ENCODE results near the gene PTPRT.

PTPRT gene

DNA sequence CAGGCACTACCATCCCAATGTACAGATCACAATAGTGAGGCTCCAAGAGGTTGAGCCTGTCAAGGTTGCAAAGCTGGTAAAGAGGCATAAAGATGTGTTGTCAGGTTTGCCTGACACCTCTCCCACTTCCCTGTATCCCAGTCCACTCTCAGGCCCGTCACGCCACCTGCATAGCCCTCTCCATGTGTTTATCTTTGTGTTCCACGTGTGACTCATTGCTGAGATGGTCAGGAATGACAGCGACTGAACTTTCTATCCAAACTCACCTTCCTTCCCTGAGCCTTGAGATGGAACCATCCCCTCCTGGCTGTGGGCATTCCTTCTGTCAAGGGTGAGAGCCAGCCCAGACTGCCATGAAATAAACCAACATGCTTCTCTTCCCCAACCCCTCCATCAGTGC lies 578.3 kb downstream of the PTPRT start:
- TF ChIP-seq, protein P1, sequence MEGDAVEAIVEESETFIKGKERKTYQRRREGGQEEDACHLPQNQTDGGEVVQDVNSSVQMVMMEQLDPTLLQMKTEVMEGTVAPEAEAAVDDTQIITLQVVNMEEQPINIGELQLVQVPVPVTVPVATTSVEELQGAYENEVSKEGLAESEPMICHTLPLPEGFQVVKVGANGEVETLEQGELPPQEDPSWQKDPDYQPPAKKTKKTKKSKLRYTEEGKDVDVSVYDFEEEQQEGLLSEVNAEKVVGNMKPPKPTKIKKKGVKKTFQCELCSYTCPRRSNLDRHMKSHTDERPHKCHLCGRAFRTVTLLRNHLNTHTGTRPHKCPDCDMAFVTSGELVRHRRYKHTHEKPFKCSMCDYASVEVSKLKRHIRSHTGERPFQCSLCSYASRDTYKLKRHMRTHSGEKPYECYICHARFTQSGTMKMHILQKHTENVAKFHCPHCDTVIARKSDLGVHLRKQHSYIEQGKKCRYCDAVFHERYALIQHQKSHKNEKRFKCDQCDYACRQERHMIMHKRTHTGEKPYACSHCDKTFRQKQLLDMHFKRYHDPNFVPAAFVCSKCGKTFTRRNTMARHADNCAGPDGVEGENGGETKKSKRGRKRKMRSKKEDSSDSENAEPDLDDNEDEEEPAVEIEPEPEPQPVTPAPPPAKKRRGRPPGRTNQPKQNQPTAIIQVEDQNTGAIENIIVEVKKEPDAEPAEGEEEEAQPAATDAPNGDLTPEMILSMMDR (conservative IDR thresholded peaks at IDR 0.05; ENCODE audit: control insufficient read depth, insufficient read depth, low read depth, low read length) = no peak
- DNase-seq (ENCODE audit: low read depth) = no peak
- H3K4me3 ChIP-seq (ENCODE audit: control insufficient read depth, low read depth, low read length) = no peak overlapping the region

GRCh38 chr20:42610070-42610469 lies 579.6 kb downstream of the PTPRT start:
- no peak for DNase-seq (ENCODE audit: low read depth)
- TF ChIP-seq, protein P1 (conservative IDR thresholded peaks at IDR 0.05; ENCODE audit: control insufficient read depth, insufficient read depth, low read depth, low read length) = no peak

DNA sequence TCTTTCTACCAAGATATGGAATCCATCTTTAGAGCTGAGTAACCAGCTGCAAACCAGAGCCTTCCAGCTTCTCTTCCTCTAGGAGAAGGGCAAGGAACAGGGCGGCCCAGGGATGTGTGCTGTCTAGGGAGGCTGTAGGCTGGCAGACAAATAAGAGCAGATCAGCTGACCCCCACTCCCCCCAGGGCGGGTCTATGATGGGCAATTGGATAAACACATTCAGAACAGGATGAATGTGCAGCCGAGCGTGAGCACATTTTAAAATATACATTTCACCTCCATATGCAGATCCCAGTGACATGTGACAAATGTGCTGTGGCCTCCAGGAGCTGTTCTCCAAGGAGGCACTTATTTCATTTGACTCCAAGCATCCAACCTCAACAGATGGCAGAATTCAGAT lies 580.1 kb downstream of the PTPRT start:
- no peak for DNase-seq (ENCODE audit: low read depth)

More at GRCh38 chr20:42610070-42610469, 579.6 kb downstream of the PTPRT start:
- H3K4me3 ChIP-seq (ENCODE audit: control insufficient read depth, low read depth, low read length) = no peak overlapping the region

GRCh38 chr20:42604998-42605956 lies 584.4 kb downstream of the PTPRT start:
- TF ChIP-seq, protein P1 (conservative IDR thresholded peaks at IDR 0.05; ENCODE audit: control insufficient read depth, insufficient read depth, low read depth, low read length) = no peak
- no peak overlapping the region for H3K4me3 ChIP-seq (ENCODE audit: control insufficient read depth, low read depth, low read length)
- no peak for DNase-seq (ENCODE audit: low read depth)

More for the DNA sequence above, 580.1 kb downstream of the PTPRT start:
- TF ChIP-seq, protein P1 (conservative IDR thresholded peaks at IDR 0.05; ENCODE audit: control insufficient read depth, insufficient read depth, low read depth, low read length) = no peak
- no peak overlapping the region for H3K4me3 ChIP-seq (ENCODE audit: control insufficient read depth, low read depth, low read length)

- no peak overlapping the region for H3K4me3 ChIP-seq (ENCODE audit: control insufficient read depth, low read depth, low read length)
- no peak for DNase-seq (ENCODE audit: low read depth)
- TF ChIP-seq, protein P1 (conservative IDR thresholded peaks at IDR 0.05; ENCODE audit: control insufficient read depth, insufficient read depth, low read depth, low read length) = no peak
Measured at GRCh38 chr20:42603655-42604054, 586.1 kb downstream of the PTPRT start.

- TF ChIP-seq, protein P1 (conservative IDR thresholded peaks at IDR 0.05; ENCODE audit: control insufficient read depth, insufficient read depth, low read depth, low read length) = no peak
- H3K4me3 ChIP-seq (ENCODE audit: control insufficient read depth, low read depth, low read length) = no peak overlapping the region
- DNase-seq (ENCODE audit: low read depth) = no peak
Measured at GRCh38 chr20:42598581-42598980, 591.1 kb downstream of the PTPRT start.
